Parathyroid adenoma (tissue), 2 donors: Measurements from ENCODE around the gene EXOC3L2.

Experiments
- H2AFZ ChIP-seq: fragments of 300-600 bp; sonication (generic); one replicate; pipeline ENCODE4 v1.7.0; 2017; ENCODE audit warnings: antibody characterized with exemption, mild to moderate bottlenecking
- H3K27ac ChIP-seq: fragments of 300-600 bp; sonication (generic); one replicate; pipeline ENCODE4 v1.7.0; 2017
- H3K27me3 ChIP-seq: fragments of 300-600 bp; sonication (generic); one replicate; pipeline ENCODE4 v1.7.0; 2017; ENCODE audit warnings: low read length; ENCODE audit not compliant: control insufficient read depth, insufficient read depth
- H3K36me3 ChIP-seq: fragments of 300-600 bp; sonication (generic); one replicate; pipeline ENCODE4 v1.7.0; 2017; ENCODE audit warnings: low read length; ENCODE audit not compliant: control insufficient read depth, insufficient read depth
- H3K4me1 ChIP-seq: fragments of 300-600 bp; sonication (generic); one replicate; pipeline ENCODE4 v1.7.0; 2017; ENCODE audit warnings: control low read depth
- H3K4me2 ChIP-seq: fragments of 300-600 bp; sonication (generic); one replicate; pipeline ENCODE4 v1.7.0; 2017; ENCODE audit warnings: low read length
- H3K4me3 ChIP-seq: fragments of 300-600 bp; sonication (generic); one replicate; pipeline ENCODE4 v1.7.0; 2017; ENCODE audit warnings: low read depth, low read length
- H3K79me2 ChIP-seq: fragments of 300-600 bp; sonication (generic); one replicate; pipeline ENCODE4 v1.7.0; 2017; ENCODE audit warnings: control low read depth
- H3K9ac ChIP-seq: fragments of 300-600 bp; sonication (generic); one replicate; pipeline ENCODE4 v1.7.0; 2017; ENCODE audit warnings: mild to moderate bottlenecking
- H3K9me3 ChIP-seq: fragments of 300-600 bp; sonication (generic); one replicate; pipeline ENCODE4 v1.7.0; 2017; ENCODE audit warnings: low read length; ENCODE audit not compliant: control insufficient read depth
- TF ChIP-seq, protein P1 (sequence below): fragments of 300-600 bp; sonication (generic); IDR thresholded peaks from one replicate; pipeline ENCODE4 v1.7.0; 2017; ENCODE audit warnings: antibody characterized with exemption, mild to moderate bottlenecking
- donor health status: primary hyperparathyroidism.

EXOC3L2 gene

DNA sequence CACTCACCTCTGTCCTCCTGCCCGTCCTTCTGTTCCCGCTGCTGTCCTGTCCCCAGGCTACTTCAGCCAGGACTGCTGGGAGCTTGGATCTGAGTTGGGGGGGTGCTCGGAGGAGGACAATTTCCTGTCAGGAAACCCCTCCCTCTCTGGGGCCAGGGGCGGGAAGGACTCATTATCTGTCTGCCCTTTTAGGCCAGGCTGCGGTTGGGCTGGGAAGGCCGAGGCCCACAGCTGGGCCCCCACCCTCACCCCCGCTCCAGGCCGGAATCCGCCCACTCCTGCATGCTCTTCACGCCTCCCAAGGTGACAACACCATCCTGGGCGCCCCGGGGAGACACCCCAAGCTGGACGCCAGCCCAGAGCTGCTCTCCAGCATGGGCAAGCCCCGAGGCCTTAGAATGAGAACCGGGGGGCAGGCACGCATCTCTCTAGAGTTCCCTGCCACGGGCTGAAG, at the start of gene EXOC3L2:
Gene EXOC3L2, minus strand, starts transcription at position 74 of the 454 bp plus-strand sequence. CDS start 6,362 bp downstream, outside the sequence.
- H3K79me2 ChIP-seq = no peaks in the 10 kb centered on the region
- H3K9me3 ChIP-seq = no peaks in the 10 kb centered on the region
- H3K9ac ChIP-seq = no peak within 1 kb of the TSS
- H3K27ac ChIP-seq = peak within 1 kb of the TSS; percentile 8
- H3K4me1 ChIP-seq = peaks cover 3% of the 10 kb centered on the region
- H3K4me3 ChIP-seq = peak within 1 kb of the TSS; percentile 27
- TF ChIP-seq, protein P1, sequence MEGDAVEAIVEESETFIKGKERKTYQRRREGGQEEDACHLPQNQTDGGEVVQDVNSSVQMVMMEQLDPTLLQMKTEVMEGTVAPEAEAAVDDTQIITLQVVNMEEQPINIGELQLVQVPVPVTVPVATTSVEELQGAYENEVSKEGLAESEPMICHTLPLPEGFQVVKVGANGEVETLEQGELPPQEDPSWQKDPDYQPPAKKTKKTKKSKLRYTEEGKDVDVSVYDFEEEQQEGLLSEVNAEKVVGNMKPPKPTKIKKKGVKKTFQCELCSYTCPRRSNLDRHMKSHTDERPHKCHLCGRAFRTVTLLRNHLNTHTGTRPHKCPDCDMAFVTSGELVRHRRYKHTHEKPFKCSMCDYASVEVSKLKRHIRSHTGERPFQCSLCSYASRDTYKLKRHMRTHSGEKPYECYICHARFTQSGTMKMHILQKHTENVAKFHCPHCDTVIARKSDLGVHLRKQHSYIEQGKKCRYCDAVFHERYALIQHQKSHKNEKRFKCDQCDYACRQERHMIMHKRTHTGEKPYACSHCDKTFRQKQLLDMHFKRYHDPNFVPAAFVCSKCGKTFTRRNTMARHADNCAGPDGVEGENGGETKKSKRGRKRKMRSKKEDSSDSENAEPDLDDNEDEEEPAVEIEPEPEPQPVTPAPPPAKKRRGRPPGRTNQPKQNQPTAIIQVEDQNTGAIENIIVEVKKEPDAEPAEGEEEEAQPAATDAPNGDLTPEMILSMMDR = no peak
- no peaks in the 10 kb centered on the region for H3K27me3 ChIP-seq
- no peaks in the 10 kb centered on the region for H3K36me3 ChIP-seq
- no peak within 1 kb of the TSS for H2AFZ ChIP-seq
- H3K4me2 ChIP-seq = no peak within 1 kb of the TSS

DNA sequence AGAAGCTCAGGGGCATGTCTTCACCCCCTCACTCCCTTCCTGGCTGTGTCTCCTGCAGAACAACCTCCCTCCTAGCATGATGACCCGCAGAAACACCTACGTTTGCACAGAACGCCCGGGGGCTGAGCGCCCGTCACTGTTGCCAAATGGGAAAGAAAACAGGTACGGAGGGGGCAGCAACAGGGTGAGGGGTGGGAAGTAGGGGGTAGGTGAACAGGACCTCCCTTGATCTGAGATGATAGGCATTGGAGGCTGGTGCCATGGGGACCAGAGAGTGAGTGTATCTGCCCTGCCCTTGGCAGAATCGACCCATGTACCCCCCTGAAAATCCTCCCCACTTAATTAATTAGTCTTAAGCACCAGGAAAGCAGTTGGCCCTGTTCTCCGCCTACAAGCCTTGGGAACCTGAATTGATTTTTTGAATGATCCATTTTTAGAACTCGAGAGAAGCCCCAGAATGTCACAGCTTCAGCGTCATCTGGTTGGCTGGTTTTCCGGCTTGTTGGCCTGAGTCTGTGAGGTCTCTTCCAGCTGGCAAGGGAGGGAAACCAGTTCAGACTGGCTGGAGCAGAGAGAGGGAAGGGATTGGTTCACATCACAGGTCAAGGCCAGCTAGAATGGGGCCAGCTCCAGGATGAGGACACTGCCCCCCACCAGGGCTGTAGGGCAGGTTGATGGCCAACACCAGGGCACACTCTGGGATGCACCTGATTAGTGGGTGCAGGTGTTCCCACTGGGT, 49.3 kb upstream of the EXOC3L2 start:
- Histone ChIP-seq H3K79me2 (no peaks in the 10 kb centered on the region), H3K27ac (no peak overlapping the region), H3K4me3 (no peak overlapping the region), H3K36me3 (no peaks in the 10 kb centered on the region), H3K9ac (no peak overlapping the region), H3K4me2 (no peak overlapping the region), H3K27me3 (no peaks in the 10 kb centered on the region), H3K9me3 (no peaks in the 10 kb centered on the region), H3K4me1 (no peaks in the 10 kb centered on the region), H2AFZ (no peak overlapping the region)
- TF ChIP-seq, protein P1 = no peak

DNA sequence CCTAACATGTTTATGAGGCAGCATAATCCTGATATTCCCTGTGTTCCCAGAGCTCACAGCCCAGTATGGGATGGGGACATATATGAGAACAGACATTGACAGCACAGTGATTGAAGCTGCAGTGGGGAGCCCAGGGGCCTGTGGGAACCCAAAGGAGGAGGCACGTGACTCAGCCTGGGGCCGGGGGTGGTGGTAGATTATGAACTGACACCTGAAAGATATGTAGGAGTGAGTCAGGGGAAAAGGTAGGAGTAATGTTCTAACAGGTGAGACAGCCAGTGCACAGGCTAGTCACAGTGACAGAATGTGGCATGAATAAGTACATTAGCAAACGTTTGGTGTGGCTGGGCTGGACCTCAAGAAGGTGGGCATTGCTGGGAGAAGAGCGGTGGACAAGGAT, 48.5 kb upstream of the EXOC3L2 start:
- H3K79me2 ChIP-seq = no peaks in the 10 kb centered on the region
- no peak overlapping the region for H3K27ac ChIP-seq
- TF ChIP-seq, protein P1 = no peak

DNA sequence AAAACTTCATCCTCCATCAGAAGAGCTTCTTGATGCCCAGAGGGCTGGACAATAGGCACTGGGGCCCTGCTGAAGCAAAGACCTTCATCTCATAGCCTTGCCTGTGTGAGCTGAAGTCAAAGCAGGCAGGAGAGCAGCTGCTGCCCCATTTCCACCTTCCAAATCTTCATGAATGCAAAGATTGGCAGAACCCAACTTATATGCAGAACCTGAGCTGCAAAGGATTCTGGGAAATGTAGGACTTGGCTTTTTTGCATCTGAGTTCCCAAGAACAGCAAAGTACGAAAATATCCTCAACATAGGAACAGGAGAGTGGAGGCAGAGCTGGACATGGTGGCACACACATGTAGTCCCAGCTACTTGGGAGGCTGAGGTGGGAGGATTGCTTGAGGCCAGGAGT, 46.6 kb upstream of the EXOC3L2 start:
- TF ChIP-seq, protein P1 = no peak
- no peak overlapping the region for H3K9ac ChIP-seq
- H3K4me2 ChIP-seq = no peak overlapping the region
- H3K36me3 ChIP-seq = no peaks in the 10 kb centered on the region
- H3K9me3 ChIP-seq = no peaks in the 10 kb centered on the region
- H3K27ac ChIP-seq = no peak overlapping the region
- no peaks in the 10 kb centered on the region for H3K79me2 ChIP-seq
- H2AFZ ChIP-seq = no peak overlapping the region
- no peaks in the 10 kb centered on the region for H3K27me3 ChIP-seq
- H3K4me3 ChIP-seq = no peak overlapping the region
- H3K4me1 ChIP-seq = no peaks in the 10 kb centered on the region

More for the DNA sequence above, 48.5 kb upstream of the EXOC3L2 start:
- no peaks in the 10 kb centered on the region for H3K27me3 ChIP-seq
- no peaks in the 10 kb centered on the region for H3K9me3 ChIP-seq
- H3K9ac ChIP-seq = no peak overlapping the region
- no peak overlapping the region for H3K4me2 ChIP-seq
- no peak overlapping the region for H2AFZ ChIP-seq
- no peaks in the 10 kb centered on the region for H3K36me3 ChIP-seq
- no peaks in the 10 kb centered on the region for H3K4me1 ChIP-seq
- no peak overlapping the region for H3K4me3 ChIP-seq
